Measurements from ENCODE around the gene MT1M. TPM values are rescaled to one million over a fixed set of nuclear protein-coding genes. Genes with fewer than 3 reads are reported as not detected.

Gene MT1M
- total and polyA plus RNA-seq, 10 of the 15 experiments (the other 5 are each of a cell fraction or from before 2014, with no cell fraction given), result not detected

DNA sequence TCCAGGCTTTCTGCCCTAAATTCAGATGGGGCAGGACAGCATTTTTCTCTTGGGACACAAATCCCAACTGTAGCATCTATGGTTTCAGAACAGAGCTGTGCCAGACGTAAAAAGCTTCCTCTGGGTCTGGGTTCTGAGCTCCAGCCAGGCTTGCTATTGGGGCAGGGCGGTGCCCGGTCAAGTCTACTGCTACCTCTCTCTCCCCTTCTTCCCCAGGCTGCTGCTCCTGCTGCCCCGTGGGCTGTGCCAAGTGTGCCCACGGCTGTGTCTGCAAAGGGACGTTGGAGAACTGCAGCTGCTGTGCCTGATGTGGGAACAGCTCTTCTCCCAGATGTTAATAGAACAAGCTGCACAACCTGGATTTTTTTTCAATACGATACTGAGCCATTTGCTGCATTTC, 1.1 kb downstream of the MT1M start:
- intact Hi-C loops (cut with micrococcal nuclease; ENCODE audit: unreplicated experiment), result no loop called here
- peaks cover 20 to 24% of the 10 kb centered on the region in 2 experiments for H3K27me3 ChIP-seq (replicated peaks in 1 of 2; ENCODE audit: control insufficient read depth in 2 of 2, insufficient read depth in 2 of 2, low read length in 1 of 2)

More for the DNA sequence above, 1.1 kb downstream of the MT1M start:
- H3K36me3 ChIP-seq (ENCODE audit: control insufficient read depth in 2 of 2, insufficient read depth in 2 of 2, low read length in 1 of 2), result no peaks in the 10 kb centered on the region
- POLR2A ChIA-PET, result no interaction called here
- RAD21 ChIA-PET (ENCODE audit: unreplicated experiment), result interaction anchor here (1.7 kb wide), 1 partner anchor 9 kb away, joined by 5 read pairs; no protein-coding TSS in a partner anchor
- H3K4me2 ChIP-seq (ENCODE audit: control insufficient read depth, insufficient read depth), result no peak overlapping the region
- TF ChIP-seq, protein P1, sequence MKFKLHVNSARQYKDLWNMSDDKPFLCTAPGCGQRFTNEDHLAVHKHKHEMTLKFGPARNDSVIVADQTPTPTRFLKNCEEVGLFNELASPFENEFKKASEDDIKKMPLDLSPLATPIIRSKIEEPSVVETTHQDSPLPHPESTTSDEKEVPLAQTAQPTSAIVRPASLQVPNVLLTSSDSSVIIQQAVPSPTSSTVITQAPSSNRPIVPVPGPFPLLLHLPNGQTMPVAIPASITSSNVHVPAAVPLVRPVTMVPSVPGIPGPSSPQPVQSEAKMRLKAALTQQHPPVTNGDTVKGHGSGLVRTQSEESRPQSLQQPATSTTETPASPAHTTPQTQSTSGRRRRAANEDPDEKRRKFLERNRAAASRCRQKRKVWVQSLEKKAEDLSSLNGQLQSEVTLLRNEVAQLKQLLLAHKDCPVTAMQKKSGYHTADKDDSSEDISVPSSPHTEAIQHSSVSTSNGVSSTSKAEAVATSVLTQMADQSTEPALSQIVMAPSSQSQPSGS (IDR thresholded peaks at IDR 0.05; ENCODE audit: low read length), result no peak
- TF ChIP-seq ATF7 (IDR thresholded peaks at IDR 0.05; ENCODE audit: low read depth) (no peak), ETV6 (conservative IDR thresholded peaks at IDR 0.05 in 1 of 2, IDR thresholded peaks at IDR 0.05 in 1 of 2; ENCODE audit: borderline replicate concordance in 1 of 2, low read depth in 1 of 2) (no peak), SMARCA5 (IDR thresholded peaks at IDR 0.05) (no peak), PAX5 (IDR thresholded peaks at IDR 0.05; ENCODE audit: borderline replicate concordance, low read depth, low read length) (no peak), HDAC2 (IDR thresholded peaks at IDR 0.05) (no peak), EP300 (IDR thresholded peaks at IDR 0.05; ENCODE audit: borderline replicate concordance in 1 of 2, control insufficient read depth in 1 of 2, low read depth in 2 of 2, low read length in 2 of 2) (no peak), MTA3 (IDR thresholded peaks at IDR 0.05; ENCODE audit: borderline replicate concordance, low read length) (no peak), EZH2 (IDR thresholded peaks at IDR 0.05; ENCODE audit: borderline replicate concordance, control insufficient read depth, low read depth, low read length) (no peak), ZZZ3 (IDR thresholded peaks at IDR 0.05; ENCODE audit: control insufficient read depth, insufficient read length, low read depth) (no peak), SREBF1 (IDR thresholded peaks at IDR 0.05; ENCODE audit: low read length) (no peak), STAT1 (conservative IDR thresholded peaks at IDR 0.05) (no peak), BMI1 (IDR thresholded peaks at IDR 0.05; ENCODE audit: borderline replicate concordance) (no peak), CBFB (IDR thresholded peaks at IDR 0.05; ENCODE audit: low read depth) (no peak), WRNIP1 (IDR thresholded peaks at IDR 0.05; ENCODE audit: borderline replicate concordance, low read depth, low read length) (no peak), CREM (IDR thresholded peaks at IDR 0.05; ENCODE audit: low read depth) (no peak), LARP7 (IDR thresholded peaks at IDR 0.05) (no peak)
- TF ChIP-seq, protein P2, sequence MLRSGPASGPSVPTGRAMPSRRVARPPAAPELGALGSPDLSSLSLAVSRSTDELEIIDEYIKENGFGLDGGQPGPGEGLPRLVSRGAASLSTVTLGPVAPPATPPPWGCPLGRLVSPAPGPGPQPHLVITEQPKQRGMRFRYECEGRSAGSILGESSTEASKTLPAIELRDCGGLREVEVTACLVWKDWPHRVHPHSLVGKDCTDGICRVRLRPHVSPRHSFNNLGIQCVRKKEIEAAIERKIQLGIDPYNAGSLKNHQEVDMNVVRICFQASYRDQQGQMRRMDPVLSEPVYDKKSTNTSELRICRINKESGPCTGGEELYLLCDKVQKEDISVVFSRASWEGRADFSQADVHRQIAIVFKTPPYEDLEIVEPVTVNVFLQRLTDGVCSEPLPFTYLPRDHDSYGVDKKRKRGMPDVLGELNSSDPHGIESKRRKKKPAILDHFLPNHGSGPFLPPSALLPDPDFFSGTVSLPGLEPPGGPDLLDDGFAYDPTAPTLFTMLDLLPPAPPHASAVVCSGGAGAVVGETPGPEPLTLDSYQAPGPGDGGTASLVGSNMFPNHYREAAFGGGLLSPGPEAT (IDR thresholded peaks at IDR 0.05; ENCODE audit: low read depth), result no peak
- TF ChIP-seq, protein P3, sequence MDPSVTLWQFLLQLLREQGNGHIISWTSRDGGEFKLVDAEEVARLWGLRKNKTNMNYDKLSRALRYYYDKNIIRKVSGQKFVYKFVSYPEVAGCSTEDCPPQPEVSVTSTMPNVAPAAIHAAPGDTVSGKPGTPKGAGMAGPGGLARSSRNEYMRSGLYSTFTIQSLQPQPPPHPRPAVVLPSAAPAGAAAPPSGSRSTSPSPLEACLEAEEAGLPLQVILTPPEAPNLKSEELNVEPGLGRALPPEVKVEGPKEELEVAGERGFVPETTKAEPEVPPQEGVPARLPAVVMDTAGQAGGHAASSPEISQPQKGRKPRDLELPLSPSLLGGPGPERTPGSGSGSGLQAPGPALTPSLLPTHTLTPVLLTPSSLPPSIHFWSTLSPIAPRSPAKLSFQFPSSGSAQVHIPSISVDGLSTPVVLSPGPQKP (IDR thresholded peaks at IDR 0.05; ENCODE audit: low read depth, low read length), result no peak
- no peaks in the 10 kb centered on the region for H3K79me2 ChIP-seq (ENCODE audit: control insufficient read depth, insufficient read depth, low read length)
- SMC1A ChIA-PET (ENCODE audit: uncharacterized antibody, unreplicated experiment), result interaction anchor here (1.2 kb wide), 1 partner anchor 10 kb away, joined by 4 read pairs; no protein-coding TSS in a partner anchor
- H3K9me3 ChIP-seq (replicated peaks; ENCODE audit: control insufficient read depth, insufficient read depth, low read length), result no peaks in the 10 kb centered on the region
- DNase-seq (ENCODE audit: low read depth, low spot score), result no peak
- CTCF ChIA-PET, result no interaction called here
- in situ Hi-C loops (cut with MboI), result no loop called here
- WGBS (ENCODE audit: insufficient coverage, insufficient replicate concordance, low lambda C conversion rate, missing lambda C conversion rate), result 23% methylated on average over 6 of the region's 7 CpGs
- H3K4me3 ChIP-seq, result no peak overlapping the region
- no peak overlapping the region for H3K27ac ChIP-seq (ENCODE audit: control insufficient read depth, insufficient read depth)
- H3K9ac ChIP-seq (ENCODE audit: control insufficient read depth, insufficient read depth, low read length), result no peak overlapping the region
- H2AFZ ChIP-seq (ENCODE audit: control insufficient read depth, low read depth, low read length), result no peak overlapping the region
- ATAC-seq, result no peak
- peaks cover 15% of the 10 kb centered on the region for H3K4me1 ChIP-seq (ENCODE audit: control insufficient read depth, insufficient read depth, low read length)
- no peaks in the 10 kb centered on the region for H4K20me1 ChIP-seq (ENCODE audit: control insufficient read depth, insufficient read depth)
- BruUV-seq (replicated peaks), result no TSS peak
- no peak for FAIRE-seq
